HG03432 (cell line): ENCODE measurements around the gene NFYC.
A peak's percentile ranks its signal among the peaks of the same experiment; 100 is the strongest.

ENCODE experiments used
- ATAC-seq: cut with Tn5 transposase; IDR thresholded peaks from one replicate; pipeline ENCODE4 v1.9.1; 2021; ENCODE audit warnings: mild to moderate bottlenecking, moderate library complexity; ENCODE audit not compliant: unreplicated experiment

NFYC gene

DNA sequence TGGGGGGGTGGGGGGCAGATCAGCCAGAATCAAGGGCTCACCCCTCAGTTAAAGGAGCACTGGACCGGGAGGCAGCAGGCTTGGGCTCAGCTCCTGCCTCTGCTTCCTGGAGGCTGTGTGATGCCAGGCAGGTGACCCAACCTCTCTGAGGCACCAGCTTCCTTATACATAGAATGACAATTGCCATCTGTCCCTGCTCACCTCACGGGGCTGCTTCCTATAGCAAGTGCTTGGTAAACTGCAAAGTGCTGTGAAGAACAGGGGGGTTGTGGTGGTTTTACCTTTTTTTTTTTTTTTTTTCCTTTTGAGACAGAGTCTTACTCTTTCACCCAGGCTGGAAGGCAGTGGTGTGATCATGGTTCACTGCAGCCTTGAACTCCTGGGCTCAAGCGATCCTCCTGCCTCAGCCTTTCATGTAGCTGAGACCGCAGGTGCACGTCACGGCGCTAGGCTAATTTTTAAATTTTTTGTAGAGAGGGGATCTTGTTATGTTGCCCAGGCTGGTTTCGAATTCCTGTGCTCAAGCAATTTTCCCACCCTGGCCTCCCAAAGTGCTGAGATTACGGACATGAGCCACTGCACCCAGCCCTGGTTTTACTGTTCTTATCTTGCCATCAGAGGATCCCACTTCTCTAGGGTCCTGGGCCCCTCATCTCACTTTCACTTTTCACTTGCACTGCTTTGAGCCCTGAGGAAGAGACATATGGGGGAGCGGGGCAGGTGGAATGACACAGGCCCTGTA lies 103.6 kb downstream of the NFYC start:
- no peak for ATAC-seq

DNA sequence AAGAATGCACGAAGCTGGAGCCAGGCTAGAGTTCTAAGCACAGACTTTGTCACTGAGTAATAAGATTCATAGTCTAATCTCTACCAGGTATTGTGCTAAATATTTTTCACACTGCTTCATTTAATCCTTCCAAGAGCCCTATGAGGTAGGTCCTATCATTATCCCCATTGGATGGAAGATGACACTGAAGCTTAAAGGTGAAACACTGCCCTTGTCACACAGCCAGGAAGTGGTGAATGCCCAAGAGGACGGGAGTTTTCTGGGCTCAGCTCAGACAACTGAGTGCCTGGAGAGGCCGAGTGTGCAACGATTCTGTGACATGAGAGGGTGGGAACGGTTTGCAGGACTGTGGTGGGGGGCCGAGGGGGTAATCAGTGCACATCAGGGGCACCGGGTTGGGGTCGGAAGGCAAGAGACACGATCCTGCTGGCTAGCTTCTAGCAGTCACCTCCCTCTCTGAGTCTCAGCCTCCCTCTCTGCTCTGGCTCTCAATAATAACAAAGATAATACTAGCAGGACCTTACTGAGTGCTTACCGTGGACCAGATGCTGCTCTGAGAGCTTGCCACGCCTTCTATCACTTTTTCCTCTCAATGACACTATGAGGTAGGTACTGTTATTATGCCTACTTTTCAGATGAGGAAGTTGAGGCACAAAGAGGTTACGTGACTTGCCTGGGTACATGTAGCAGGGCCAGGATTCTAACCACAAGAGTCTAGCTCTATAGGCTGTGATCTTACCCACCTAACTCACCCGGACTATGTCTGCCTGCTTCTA lies 104.5 kb downstream of the NFYC start:
- peak; percentile 45 for ATAC-seq

DNA sequence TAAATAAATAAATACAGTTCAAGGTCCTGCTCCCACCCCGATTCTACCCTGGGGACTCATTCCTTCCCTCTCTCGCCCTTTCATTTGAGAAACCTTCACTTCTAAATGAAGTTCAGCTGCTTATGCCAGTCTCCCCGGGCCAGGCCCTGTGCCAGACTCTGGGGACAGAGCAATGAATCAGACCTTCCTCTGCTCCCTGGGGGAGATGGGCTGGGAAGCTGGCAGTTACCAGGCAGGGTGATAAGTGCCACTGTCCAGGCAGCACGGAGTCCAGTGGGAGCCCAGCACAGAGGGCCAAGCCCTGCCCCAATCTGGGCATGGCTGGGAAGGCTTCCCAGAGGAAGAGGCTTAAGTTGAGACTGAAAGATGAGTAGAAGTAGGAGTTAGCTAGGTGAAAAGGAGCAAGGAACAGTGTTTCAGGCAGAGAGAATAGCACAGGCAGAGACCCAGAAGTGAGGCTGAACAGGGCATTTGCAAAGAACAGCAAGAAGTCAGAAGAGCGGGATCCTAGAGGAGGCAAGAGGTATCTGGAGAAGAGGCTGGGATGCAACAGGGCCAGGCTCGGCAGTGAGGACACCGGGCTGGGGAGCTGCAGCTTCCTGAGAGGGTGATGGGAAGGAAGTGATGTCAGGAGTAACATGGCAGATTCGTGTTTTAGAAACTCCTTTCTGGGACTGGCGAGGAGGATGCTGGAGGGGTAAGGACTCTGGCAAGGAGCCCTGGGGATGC lies 105.6 kb downstream of the NFYC start:
- no peak for ATAC-seq

DNA sequence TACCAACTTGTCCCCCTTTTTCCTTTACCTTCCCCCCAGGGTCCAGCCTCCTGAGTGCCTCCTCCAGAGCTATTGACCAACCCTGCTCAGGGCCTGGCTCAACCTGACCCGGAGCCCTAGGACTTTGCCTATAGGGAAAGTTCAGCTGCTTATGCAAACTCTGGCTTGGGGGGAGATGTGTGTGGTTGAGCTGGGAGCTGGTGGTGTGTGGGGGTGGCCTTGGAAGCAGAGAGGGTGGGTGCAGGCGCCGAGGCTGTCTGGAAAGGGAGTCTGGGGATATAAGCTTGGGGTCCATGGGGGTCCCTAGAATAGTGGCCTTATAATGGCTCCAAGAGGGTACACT lies 106.1 kb downstream of the NFYC start:
- no peak for ATAC-seq

DNA sequence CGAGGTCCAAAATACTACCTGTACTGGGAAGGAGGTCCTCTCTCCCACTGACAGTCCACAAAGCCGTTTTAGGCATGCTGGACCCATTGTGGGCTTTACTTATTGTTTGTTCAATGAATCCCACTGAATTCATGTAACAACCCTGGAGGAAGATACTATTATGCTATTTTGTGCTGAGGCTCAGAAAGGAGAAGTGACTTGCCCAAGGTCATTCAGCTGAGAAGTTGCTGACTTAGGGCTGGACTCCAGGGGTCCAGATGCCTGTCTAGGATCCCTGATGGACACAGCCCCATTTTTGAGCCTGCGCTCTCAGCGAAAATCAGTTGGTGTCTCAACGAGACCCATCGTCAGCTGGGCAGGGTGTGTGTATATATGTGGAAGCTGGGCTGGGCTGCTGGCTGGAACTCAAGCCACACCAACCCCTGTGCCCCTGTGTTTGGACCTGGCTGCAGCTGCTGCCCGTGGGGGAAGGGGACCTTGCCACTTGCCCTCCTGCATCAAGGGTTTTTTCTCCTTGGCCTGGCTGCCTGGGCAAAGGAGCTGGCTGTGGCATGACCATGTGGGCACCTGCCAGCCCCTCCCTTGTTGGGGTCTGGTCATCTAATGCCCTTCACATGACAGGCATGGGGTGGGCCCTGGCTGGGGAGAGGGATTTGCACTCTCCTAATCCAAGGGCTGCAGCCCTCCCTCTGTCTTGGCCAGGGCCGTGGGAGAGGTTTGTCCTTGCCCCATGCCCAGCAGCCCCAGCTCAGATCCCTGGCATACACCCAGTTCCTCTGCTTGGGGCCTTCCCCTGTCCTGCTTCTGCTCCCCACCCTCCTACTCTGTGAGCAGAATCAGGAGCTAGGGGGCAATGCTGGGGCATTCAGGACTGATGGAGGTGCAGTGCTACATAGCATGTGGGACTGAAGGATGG lies 107.1 kb downstream of the NFYC start:
- ATAC-seq: no peak

DNA sequence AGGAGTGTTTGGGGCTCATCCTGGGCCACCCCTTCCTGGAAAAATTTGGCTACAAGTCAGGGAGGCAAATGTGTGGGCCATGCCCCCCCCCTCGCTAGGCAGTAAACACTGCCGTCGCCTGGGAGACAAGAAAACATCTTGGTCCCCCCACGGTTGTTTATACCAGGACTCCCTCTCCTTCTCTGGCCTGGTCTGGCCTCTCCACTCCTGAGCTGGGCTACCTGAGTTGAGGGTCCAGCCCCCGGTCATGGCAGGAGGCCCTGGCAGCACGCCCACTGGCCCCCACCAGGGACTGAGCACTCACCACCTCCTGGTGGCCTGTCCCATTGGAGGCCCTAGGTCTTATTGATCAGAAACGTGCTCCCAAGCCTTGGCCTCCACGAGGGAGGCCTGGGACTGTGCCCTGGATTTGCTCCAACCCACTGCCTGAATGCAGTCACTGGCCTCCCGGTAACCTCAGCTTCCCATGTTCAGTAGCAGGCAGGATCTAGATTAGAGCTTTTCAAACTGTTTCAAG lies 107.9 kb downstream of the NFYC start:
- ATAC-seq: no peak

DNA sequence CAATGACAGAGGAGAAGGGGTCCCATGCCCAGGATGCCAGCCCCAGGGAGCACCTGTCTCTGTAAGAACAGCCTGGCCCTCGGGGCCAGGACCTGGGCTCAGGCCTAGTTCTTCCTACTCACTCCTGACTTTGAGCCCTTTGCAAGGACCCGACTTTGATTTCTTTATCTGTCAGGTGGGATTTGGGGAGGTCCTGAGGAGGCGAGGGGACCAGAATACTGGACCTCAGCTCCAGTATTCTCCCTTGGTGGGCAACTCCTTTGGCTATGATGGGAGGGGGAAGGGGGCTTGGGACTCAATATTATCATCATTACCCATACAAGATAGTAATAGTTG lies 110.2 kb downstream of the NFYC start:
- no peak for ATAC-seq

DNA sequence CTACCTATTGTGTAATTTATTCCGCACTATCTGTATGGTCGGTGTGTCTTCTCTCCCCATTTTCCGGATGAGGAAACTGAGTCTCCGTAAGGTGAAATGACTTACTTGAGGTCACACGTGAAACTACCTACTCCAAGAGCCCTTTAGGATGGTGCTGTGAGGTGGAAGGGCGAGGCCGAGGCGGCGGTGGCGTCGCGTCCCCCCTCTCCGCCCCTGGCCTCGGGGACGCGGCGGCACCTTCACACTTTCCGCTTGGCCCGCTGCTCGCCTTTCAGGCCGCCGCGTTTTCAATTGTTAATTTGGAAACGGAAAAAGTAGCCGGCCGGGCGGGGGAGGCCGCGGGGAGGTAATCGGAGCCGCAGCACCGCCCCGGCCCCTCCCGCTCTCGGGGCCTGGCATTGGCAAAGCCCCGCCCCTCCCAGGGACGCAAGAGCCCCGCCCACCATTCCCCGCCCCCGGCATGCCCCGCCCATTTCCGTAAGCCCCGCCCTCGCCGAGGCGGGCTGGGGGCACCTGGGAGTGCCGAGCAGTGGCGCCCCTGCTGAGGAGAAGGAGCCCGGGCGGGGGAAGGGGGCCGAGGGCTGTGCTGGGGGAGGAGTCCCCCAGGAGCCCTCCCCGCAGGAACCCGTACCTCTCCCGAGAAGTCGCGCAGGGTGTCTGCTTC lies 110.7 kb downstream of the NFYC start:
- peak; percentile 76 for ATAC-seq

DNA sequence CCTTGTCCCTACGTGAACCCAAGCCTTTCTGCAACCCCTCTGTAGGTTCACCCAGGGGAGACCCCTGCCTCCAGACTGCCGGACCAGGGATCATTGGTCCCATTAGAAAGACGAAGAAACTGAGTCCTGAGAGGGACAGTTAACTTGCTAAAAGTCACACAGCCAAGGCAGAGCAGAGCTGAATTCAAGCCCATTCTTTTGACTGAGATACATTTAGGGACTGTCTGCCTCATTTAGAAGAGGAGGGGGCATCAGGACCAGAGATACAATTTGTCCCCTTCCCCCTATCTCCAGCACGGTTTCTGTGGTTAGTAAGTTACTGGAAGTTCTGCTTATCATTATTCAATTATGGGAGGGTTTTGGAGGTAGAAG lies 111.2 kb downstream of the NFYC start:
- ATAC-seq: no peak

DNA sequence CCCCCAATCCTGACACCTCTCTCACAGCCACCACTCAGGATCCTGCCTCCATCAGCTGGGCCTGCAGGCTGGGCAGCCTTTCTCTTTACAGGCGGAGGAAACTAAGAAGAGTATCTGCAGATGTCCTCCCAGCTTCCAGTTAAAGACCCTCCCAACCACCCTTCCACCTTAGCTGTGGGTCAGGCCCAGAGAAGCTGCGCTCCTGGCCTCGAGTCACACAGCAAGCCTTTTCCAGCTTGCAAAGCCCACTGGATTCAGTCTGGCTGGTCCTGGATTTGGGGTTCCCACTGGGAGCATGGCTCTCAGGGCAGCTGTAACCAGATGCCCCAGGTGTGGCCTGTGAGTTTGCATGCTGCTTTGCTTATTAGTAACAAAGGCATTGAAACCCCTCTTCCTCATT lies 111.9 kb downstream of the NFYC start:
- ATAC-seq: no peak

DNA sequence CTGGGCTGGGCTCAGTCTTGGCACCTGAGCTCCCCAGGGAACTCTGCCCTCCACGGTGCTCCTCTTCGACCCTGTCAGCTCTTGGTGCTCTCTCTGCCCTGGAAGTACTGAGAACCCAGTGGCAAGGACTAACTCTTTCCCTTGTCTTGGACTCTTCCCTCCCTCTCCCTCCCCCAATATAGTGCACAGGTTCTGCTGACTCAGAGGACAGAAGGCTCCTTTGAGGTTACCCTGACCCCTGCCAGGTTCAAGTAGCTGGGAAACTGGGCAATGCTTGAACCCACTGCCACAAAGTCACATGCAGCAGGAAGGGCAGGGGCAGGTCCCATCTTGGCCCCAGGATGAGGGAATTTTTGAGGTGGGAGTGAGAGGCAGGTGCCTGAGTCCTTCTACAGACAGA lies 112.4 kb downstream of the NFYC start:
- no peak for ATAC-seq

DNA sequence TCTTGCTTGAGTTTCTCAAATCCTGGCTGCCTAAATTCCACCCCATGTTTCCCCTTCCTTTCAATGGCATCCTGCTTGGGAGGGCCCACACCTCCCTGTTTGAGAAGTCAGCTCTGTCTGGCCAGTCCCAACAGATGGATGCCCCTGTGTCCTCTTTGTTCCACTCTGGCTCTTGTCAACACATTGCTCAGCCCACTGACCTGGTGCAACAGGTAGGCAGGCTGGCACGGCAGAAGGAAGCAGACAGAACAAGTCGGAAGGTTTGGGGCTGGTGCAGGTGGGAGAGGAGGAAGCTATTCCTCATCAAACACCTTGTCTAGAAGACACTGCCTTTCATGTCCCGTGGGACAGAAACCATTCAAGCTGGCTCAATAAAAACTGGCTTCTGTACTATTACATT lies 114.7 kb downstream of the NFYC start:
- ATAC-seq: no peak

DNA sequence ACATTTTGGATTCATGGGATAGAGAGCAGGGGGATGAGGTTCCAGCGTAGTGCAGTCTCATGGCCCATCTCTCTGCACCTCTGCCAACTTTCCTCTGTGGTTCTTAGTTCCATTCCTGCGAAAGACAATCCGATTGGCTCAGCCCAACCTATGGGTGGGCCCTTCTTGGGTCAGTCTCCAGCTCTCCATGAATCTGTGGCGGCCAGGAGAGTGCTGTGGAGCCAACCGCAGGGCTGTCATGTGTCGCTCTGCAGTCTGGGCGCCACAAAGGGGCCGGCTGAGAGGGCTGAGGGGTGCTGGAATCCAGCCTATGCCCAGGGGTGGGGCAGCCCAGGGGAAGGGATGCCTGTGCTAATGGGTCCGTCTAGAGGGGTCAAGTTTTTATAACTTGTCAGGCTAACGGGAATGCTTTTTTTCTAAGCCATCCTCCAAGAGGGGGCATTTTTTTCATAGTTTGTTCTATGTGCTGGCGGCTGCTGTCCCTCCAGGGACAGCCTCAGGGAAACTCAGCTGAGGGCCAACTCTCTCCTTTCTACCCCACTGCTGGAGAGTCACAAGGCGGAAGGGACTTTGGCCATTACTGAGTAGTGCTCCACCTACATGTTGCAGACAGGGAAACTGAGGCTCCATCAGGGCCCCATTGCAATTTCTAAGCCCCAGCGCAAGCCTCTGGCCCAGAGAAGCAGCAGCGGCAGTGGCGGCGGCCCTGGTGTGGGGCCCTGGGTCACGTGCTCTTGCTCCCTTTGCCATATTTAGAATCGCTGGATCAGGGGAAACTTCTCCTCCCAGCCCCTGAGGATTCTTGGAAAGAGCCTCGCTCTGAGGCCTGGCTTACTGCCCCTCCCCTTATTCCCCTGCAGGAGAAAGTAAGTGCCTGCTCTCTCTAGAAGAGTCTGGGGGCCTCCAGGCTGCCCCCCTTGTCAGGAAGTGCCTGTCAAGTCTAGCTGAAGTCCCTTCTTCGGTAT lies 115.5 kb downstream of the NFYC start:
- ATAC-seq: no peak

DNA sequence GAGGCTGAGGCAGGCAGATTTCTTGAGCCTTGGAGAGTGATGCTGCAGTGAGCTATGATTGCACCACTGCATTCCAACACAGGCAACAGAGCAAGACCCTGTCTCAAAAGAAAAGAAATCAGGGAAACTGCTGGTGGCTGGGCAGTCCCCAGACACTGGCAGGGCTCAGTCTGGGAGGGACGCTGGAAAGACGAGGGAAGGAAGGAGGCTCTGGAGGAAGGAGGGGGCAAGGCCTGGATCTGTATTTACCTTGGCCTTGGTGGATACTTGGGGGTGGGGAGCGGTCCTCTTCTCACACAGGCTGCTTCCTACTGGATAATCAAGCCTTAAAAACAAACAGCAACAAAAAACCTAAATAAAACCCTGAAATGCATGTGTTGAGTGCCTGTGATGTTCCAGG lies 116.5 kb downstream of the NFYC start:
- ATAC-seq: no peak

DNA sequence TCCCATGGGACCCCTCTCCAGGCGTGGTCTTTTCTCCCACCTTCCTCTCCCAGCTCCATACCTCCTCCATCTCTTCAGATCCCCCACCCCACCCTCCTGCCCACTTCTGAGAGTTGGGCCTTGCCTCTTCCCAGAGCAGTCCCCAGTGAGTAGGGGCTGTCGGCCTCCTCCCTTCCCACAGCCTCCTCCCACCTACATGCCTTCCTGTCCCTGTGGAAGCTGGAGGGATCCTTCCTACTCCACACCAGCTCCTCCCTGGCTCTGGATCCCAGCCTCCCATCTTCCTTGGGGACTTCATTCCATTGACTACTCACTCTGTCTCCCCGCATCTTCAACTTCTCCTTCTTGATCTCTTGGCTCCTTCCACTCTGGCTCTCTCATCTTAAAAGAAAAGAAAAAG lies 116.9 kb downstream of the NFYC start:
- no peak for ATAC-seq

DNA sequence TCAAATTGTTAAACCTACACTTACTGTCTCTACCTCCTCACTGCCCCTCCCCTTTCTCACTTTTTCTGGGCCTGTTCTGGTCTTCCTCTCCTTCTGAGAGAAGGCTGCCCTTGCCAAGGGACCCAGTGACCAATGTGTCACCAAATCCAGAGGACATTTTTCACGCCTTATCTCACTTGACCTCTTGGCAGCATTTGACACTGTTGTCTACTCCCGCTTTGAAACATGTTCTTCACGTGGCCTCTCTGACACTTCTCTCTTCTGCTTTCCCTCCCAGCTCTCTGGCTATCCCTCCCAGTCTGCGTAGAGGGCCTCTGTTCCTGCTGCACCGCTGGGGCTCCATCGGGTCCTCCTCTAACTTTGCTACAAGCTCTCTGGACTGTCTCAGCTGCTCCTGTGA lies 117.4 kb downstream of the NFYC start:
- no peak for ATAC-seq

DNA sequence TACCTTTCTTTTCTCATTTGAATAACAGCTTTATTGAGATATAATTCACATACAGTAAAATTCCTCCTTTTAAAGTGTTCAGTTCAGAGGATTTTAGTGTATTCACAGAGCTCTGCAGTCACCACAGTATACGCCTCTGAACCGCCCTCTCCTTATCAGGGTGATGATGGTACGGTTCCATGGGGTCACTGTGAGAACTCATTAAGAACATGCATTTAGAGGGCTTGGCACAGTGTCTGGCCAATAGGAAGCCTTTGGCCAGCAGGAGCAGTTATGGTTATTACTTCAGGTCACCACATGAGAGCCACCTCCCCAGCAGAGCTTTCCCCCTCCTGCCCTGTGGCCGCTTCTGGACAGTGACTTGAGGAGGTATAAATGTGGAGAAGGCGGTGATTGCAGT lies 119.4 kb downstream of the NFYC start:
- no peak for ATAC-seq

DNA sequence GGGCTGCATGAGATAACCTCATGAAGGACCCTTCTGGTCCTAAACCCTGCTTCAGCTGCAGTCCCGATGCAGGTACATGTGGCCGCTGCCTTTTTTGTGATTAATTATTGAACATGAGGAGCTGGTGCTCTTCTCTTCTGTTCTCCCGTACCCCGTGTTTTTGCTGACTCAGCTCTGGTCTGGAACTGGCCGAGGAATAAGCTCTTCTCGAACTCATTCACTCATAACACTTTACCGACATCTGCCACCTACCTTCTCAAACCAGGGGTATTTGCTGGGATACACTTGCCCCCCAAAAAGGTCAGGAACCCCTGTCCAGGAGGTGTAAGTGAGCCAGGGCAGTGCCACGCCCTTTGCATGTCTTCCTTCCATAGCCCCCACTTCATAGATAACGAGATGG lies 123.9 kb downstream of the NFYC start:
- ATAC-seq: no peak

DNA sequence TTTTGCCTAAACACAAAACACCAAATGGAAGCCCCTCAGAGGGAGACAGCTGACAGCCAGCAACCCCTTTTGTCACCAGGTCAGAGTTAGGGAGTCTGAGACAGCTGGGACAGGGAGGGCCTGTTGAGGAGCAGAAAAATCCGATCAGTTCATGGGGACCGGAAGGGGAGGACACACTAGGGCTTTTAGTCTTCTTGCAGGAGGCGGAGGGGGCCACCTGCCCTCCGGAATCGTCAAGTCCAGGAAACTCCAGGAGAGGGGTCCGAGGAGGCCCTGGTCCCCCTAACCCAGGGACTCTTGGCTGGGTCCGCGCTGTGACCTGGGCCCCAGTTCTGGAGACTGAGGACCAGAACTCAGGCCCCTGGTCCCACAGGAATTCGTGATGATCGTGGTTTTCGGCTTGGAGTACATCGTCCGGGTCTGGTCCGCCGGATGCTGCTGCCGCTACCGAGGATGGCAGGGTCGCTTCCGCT lies 126.3 kb downstream of the NFYC start:
- ATAC-seq: peak; percentile 31
